ENCODE measurements around the gene PRR23E.

Gene PRR23E, protein sequence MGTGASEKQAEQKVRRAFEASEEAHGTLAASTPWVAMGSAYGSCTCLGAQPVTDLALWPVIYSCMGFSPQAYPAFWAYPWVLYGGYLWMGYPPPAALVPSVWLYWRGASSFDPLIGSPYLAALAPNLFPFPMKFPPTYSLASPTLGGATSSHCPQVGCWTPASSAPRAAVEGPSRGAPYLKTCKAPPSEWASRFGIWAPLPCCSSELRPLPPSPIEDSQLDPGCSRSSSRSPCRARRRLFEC

DNA sequence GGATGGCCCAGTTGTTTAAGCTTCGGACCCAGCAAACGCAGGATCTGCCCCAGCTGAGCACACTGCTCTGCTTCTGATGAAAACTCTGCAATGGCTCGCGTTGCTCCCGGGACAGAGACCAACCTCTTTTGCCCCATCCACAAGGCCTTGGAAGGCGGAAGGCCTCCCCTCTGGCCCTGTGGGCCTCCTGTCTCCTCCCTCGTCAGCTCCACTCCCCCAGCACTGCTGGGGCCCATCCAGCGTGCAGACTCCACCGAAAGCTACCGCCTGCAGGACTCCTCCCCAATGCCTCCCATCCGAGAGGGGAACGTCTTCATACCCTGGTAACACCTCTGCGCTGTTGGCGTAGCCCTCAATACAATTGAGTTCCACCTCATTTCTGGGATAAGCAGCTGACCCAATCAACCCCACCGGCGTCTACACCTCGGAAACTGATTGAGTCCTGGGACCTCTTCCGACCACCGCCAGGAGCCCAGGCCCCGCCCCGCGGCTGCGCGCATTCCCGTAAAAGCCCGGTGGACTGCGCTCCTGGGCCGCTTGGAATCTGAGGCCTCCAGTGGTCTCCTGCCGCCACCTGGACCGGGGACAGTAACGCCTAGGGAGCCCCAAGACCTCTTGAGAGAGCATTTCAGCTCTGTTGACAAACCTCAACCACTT lies at the start of gene PRR23E:
Gene PRR23E (plus strand): TSS at position 556 of the 657 bp plus-strand sequence. CDS start 3,555 bp downstream, outside the sequence.
- Mint-ChIP-seq H3K27ac (no peak within 1 kb of the TSS), H3K27me3 (peaks cover 6% of the 10 kb centered on the region), H3K9me3 (peaks cover 11% of the 10 kb centered on the region), H3K36me3 (no peaks in the 10 kb centered on the region), H3K4me1 (no peaks in the 10 kb centered on the region), H3K4me3 (no peak within 1 kb of the TSS)
- ATAC-seq (ENCODE audit: low read depth) (no peak), DNase-seq (ENCODE audit: low spot score in 2 of 2) (no peak)

DNA sequence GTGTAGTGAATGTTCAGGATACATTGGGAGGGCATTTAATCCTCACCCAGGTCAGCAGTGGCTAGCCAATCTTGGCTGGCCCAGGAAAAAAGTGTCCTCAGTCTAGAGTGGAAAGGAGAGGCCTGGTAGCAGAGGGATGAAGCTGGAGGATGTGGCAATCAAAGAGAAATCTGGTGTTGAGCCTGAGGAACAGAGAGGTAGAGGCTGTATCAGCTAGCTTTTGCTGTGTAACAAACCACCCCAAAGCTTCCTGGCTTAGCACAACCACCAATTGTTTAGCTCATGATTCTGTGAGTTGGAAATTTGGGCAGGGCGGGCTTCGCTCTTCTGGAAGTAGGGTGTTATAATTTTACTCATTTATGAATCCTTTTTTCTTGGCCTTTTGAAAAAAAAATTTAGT lies 49.8 kb upstream of the PRR23E start:
- peaks cover 3% of the 10 kb centered on the region for H3K4me1 Mint-ChIP-seq
- H3K27ac Mint-ChIP-seq: no peak overlapping the region
- no peak overlapping the region for H3K4me3 Mint-ChIP-seq
- no peak for DNase-seq (ENCODE audit: low spot score in 2 of 2)
- peaks cover 4% of the 10 kb centered on the region for H3K9me3 Mint-ChIP-seq
- no peak for ATAC-seq (ENCODE audit: low read depth)
- H3K36me3 Mint-ChIP-seq: peaks cover 2% of the 10 kb centered on the region
- peaks cover 14% of the 10 kb centered on the region for H3K27me3 Mint-ChIP-seq

DNA sequence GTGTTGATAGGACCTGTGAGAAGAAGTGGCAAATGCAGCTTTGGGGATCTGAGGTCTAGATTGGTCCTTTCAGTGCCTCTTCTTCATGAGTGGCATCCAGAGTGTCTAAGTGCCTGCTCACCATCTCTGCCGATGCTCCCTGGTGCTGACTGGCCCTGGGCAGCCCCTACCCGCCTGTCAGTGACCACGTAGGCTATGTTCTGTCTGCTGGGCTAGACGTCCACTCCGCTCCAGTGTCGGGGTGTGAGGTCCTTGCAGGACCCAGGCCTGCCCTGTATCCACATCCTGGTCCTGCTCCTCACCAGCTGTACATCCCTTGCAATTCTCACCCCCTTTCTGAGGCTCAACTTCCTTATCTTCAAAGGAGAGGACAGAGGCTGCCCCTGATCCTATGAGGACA lies 48.3 kb upstream of the PRR23E start:
- Mint-ChIP-seq H3K36me3 (peaks cover 2% of the 10 kb centered on the region), H3K27ac (no peak overlapping the region), H3K4me3 (no peak overlapping the region), H3K4me1 (no peaks in the 10 kb centered on the region), H3K27me3 (peaks cover 6% of the 10 kb centered on the region), H3K9me3 (peaks cover 4% of the 10 kb centered on the region)
- no peak for DNase-seq (ENCODE audit: low spot score in 2 of 2)
- ATAC-seq (ENCODE audit: low read depth): no peak

DNA sequence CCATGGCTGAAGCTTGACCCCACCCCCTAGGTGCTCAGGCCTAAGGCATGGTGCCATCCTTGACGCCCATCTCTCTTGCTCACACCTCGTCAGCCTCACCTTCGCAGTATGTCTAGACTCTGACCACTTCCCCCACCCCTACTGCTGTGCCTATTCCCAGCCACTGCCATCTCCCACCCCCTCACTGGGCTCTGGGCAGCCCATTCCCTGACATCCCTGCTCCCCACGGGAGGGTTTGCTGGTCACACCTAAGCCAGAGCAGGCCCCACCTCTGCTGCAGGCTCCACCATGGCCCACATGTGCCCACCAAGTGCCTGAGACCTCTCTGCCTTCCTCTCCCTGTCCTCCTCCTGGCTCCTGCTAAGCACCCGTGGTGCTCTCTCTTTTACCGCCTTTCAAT lies 47.7 kb upstream of the PRR23E start:
- Mint-ChIP-seq H3K27ac (no peak overlapping the region), H3K36me3 (peaks cover 2% of the 10 kb centered on the region), H3K27me3 (peaks cover 9% of the 10 kb centered on the region), H3K4me1 (no peaks in the 10 kb centered on the region), H3K9me3 (peaks cover 4% of the 10 kb centered on the region), H3K4me3 (no peak overlapping the region)
- DNase-seq (ENCODE audit: low spot score in 2 of 2) (no peak), ATAC-seq (ENCODE audit: low read depth) (no peak)

DNA sequence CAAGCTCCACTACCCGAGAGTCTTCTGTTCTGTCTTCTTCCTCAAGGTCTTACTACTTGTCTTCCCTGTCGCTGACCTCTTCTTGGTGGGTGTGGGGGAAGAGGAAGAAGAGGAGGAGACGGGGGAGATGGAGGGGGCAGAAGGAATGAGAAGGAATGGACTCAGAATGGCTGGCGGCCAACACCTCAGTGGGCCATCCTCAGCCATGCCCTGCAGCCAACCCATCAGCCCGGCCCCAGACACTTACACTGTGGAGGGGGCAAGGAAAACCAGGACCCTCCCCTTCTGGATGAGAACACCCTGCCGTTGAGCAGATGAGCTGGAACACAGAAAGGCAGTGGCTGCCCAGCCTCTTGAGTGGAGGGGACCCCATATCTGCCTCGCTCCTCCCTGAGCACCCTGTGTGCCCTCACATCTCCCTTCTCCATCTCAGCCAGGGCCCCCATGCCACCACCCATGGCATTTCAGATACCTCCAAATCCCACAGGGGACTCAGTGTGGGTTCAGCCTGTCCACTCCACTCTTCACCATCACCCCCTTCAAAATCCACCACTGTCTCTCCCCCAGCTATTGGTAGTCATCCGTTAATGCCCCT lies 45.5 kb upstream of the PRR23E start:
- Mint-ChIP-seq H3K27ac (no peak overlapping the region), H3K36me3 (peaks cover 2% of the 10 kb centered on the region), H3K4me3 (no peak overlapping the region), H3K27me3 (peaks cover 12% of the 10 kb centered on the region), H3K4me1 (no peaks in the 10 kb centered on the region), H3K9me3 (peaks cover 4% of the 10 kb centered on the region)
- no peak for ATAC-seq (ENCODE audit: low read depth)
- DNase-seq (ENCODE audit: low spot score in 2 of 2): no peak

DNA sequence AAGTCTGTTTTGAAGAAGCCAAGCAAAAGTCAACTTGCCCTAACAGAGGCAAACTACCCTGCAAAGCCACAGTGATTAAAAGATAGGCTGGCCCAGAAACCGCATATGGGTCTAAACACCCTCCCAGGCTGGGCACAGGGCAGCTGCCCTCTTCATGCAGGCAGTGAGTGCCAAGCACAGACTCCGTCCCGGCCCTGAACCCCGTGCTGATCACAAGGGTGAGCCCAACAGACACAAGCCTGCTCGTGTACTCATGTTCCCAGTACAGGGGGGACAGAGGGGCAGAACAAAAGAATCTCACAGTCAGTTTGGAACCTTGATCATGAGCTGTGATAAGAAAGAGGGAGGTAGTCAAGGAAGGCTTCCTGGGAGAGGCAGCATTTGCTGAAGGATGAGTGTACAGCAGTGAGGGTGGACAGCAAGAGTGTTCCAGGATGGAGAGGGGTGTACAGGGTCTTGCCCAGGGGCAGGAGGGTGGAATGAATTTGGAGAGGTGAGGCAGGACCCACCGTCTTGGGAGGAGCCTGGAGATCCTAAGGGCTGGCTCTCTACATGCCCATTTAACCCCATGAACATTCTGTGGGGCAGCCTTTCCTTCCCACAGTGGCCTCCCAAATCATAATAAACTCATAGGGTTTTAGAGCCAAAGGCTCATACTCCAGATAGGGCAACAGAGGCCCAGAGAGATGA lies 43.2 kb upstream of the PRR23E start:
- no peak overlapping the region for H3K4me3 Mint-ChIP-seq
- no peaks in the 10 kb centered on the region for H3K4me1 Mint-ChIP-seq
- DNase-seq (ENCODE audit: low spot score in 2 of 2): no peak
- no peak for ATAC-seq (ENCODE audit: low read depth)
- H3K27me3 Mint-ChIP-seq: peaks cover 12% of the 10 kb centered on the region
- H3K36me3 Mint-ChIP-seq: no peaks in the 10 kb centered on the region
- no peak overlapping the region for H3K27ac Mint-ChIP-seq
- H3K9me3 Mint-ChIP-seq: no peaks in the 10 kb centered on the region

DNA sequence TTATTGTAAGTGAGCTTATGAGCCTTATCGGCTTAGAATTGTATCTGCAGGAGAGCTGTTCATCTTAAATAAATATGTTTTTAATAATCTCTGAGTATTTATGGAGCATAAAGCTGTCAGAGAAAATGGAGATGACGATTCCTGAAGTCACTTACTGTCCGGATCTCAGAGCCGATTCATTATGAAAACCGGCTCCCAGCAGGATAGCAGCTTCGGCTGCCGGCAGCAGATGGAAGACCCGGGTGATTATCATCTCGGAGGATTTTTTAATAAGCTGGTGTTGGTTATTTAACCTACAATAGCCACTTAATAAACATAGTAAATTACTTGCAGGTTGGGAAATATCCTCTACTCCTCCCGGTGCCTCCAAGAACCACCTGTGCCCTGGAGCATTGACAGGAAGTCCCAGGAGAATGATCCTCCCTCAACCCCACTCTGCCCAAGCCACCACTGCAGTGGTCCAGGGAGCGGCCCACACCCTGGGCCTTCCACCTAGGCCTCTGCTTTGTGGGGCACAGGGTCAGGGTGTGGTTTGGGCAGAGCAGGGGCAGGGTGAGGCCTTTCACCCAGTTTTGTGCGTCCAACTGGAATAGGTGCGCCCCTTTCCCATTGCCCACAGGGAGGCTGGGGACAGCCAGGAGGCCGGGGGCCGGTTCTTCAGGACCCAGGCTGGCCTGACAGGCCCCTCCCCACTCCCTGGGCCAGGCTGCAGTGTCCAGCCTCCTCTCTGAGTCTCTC lies 42.2 kb upstream of the PRR23E start:
- Mint-ChIP-seq H3K4me1 (no peaks in the 10 kb centered on the region), H3K27me3 (peaks cover 12% of the 10 kb centered on the region), H3K4me3 (no peak overlapping the region), H3K9me3 (no peaks in the 10 kb centered on the region), H3K36me3 (no peaks in the 10 kb centered on the region), H3K27ac (no peak overlapping the region)
- DNase-seq (ENCODE audit: low spot score in 2 of 2) (no peak), ATAC-seq (ENCODE audit: low read depth) (no peak)

DNA sequence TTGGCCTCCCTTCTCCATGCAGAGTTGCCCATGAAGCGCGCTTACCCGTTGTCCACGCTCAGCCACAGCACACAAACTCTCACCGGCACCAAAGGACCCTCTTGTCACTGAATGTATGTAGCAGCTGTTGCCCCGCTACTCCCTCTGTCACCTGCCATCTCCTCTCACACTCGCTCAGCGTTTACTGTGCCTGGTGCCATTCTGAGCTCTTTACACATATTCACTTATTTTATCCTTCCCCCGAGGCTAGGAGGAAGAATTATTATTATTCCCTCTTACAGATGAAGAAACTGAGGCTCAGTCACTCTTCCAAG lies 41.7 kb upstream of the PRR23E start:
- ATAC-seq (ENCODE audit: low read depth) (no peak), DNase-seq (ENCODE audit: low spot score in 2 of 2) (no peak)
- Mint-ChIP-seq H3K36me3 (no peaks in the 10 kb centered on the region), H3K4me1 (no peaks in the 10 kb centered on the region), H3K4me3 (no peak overlapping the region), H3K27me3 (peaks cover 10% of the 10 kb centered on the region), H3K27ac (no peak overlapping the region), H3K9me3 (no peaks in the 10 kb centered on the region)

DNA sequence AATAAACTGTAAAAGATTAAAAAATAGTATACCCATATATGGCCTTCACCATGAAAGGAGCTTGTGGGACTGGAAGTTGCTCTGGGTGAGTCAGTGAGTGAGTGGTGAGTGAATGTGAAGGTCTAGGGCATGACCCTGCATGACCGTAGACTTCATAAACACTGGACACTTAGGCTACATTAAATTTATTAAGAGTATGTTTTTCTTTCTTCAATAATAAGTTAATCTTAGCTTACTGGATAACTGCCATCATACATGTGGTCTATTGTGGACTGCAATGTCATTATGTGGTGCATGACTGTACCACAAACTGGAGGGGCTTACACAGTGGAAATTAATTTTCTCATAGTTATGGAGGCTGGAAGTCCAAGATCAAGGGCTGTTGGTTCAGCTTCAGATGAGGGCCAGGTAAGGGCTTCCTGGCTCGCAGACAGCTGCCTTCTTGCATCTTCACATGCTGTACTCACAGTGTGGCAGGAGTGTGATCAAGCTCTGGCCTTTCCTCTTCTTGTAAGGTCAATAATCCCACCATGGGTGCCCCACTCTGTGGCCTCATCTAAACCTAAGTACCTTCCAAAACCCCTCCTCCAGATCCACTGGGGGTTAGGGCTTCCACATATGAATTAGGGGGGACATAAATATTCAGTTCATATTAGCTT lies 40.8 kb upstream of the PRR23E start:
- DNase-seq (ENCODE audit: low spot score in 2 of 2) (no peak), ATAC-seq (ENCODE audit: low read depth) (no peak)
- Mint-ChIP-seq H3K9me3 (no peaks in the 10 kb centered on the region), H3K4me1 (no peaks in the 10 kb centered on the region), H3K27ac (no peak overlapping the region), H3K36me3 (no peaks in the 10 kb centered on the region), H3K4me3 (no peak overlapping the region), H3K27me3 (peaks cover 10% of the 10 kb centered on the region)

DNA sequence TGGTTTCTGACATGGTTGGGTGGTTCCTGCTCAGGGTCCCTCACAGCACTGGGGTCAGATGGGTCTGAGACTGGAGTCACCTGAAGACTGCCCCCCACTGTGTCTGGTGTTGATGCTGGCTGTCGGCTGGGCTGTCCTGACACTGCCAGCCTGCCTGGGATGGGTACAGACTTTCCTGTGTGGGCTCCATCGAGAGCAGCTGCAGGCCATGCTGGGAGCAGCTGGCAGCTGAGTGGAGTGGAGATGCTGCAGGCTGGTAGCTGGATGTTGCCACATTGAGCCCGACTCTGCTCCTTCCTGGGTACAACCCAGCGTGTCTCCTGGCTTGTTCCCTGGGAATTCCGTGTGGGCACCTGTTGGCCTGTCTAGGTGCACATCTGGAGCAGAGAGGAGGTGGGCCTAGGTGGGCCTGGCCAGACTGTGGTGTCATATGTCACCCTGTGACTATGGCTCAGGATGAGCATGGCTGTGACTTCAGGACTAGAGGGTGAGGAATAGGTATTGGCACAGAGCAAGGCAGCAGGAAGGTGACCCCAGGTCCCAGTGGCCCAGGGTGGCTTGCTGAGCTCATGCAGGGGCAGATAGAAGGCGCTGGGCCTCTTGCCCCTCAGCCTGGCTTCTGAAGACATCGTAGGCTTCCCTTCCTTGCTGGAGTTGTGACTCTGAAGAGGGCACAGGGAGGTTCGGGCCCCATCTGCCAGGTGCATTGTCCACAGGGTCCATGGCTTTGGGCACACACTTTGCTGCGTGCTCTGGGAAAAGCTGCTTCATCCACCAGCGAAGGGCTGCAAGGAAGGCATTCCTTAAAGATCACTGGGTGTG lies 40.0 kb upstream of the PRR23E start:
- Mint-ChIP-seq H3K4me1 (no peaks in the 10 kb centered on the region), H3K27ac (no peak overlapping the region), H3K27me3 (peaks cover 8% of the 10 kb centered on the region), H3K9me3 (no peaks in the 10 kb centered on the region), H3K36me3 (no peaks in the 10 kb centered on the region), H3K4me3 (no peak overlapping the region)
- no peak for ATAC-seq (ENCODE audit: low read depth)
- DNase-seq (ENCODE audit: low spot score in 2 of 2): no peak

DNA sequence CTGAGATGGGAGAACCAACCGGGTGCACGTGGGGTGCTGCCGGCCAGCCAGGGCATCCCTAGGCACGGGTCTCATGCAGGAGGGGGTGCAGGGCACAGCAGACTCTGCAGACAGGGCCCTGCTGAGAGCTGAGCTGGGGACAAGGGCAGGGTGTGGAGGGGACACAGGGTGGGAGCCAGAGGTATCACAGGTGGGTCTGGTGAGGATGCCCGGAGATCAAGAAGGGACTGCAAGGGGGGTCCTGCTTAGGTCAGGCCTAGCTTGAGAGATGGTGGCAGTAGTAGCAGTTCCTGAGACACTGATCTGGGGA lies 39.5 kb upstream of the PRR23E start:
- no peak for ATAC-seq (ENCODE audit: low read depth)
- Mint-ChIP-seq H3K36me3 (no peaks in the 10 kb centered on the region), H3K9me3 (no peaks in the 10 kb centered on the region), H3K27me3 (peaks cover 8% of the 10 kb centered on the region), H3K4me3 (no peak overlapping the region), H3K4me1 (no peaks in the 10 kb centered on the region), H3K27ac (no peak overlapping the region)
- DNase-seq (ENCODE audit: low spot score in 2 of 2): no peak

DNA sequence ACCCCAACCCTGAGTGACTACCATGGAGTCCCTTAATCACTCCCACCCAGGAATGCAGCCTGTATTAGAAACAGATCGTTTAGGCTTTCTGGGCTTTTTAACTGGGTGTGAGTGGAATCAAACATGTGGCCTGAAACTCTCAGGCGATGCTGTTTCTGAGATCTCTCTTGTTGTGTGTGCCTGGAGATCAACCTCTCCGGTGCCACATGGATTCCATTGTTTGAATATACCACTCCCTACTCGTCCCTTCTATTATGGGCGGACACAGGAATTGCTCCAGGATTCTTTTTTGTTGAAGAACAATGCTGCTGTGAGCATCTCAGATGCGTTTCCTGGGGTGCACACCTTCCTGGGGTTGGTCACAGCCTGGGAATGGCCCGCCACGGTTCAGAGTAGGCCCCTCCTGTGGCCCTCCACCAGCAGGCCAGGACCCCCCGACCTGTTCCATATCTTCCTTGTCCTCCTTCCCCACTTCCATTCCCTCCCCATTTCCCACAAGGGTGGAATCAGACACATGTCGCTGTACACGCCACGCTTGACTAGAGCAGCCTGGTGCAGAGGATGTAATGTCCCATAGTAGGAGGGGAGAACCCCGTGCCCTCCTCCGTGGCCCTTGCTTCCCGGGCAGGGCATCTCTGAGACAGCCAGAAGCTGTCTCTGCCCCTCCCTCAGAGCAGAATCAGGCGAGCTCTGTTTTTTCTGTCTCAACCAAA lies 36.4 kb upstream of the PRR23E start:
- H3K9me3 Mint-ChIP-seq: no peaks in the 10 kb centered on the region
- DNase-seq (ENCODE audit: low spot score in 2 of 2) (no peak), ATAC-seq (ENCODE audit: low read depth) (no peak)
- no peak overlapping the region for H3K4me3 Mint-ChIP-seq
- no peaks in the 10 kb centered on the region for H3K4me1 Mint-ChIP-seq
- H3K27me3 Mint-ChIP-seq: no peaks in the 10 kb centered on the region
- no peak overlapping the region for H3K27ac Mint-ChIP-seq
- no peaks in the 10 kb centered on the region for H3K36me3 Mint-ChIP-seq

Data from memory B cell (primary cell).